GM12891 (cell line): ENCODE data around the gene RUSF1.

Source experiments
- POLR2A ChIP-seq: IDR thresholded peaks from 2 replicates; pipeline ENCODE4 v1.6.1; 2011; ENCODE audit warnings: low read depth, low read length, control low read depth
- POLR2AphosphoS5 ChIP-seq: IDR thresholded peaks from 2 replicates; pipeline ENCODE4 v1.6.1; 2011; ENCODE audit warnings: low read depth, low read length, control low read depth
- TAF1 ChIP-seq: IDR thresholded peaks from 2 replicates; pipeline ENCODE4 v1.6.1; 2011; ENCODE audit warnings: low read depth, low read length, control low read depth

DNA sequence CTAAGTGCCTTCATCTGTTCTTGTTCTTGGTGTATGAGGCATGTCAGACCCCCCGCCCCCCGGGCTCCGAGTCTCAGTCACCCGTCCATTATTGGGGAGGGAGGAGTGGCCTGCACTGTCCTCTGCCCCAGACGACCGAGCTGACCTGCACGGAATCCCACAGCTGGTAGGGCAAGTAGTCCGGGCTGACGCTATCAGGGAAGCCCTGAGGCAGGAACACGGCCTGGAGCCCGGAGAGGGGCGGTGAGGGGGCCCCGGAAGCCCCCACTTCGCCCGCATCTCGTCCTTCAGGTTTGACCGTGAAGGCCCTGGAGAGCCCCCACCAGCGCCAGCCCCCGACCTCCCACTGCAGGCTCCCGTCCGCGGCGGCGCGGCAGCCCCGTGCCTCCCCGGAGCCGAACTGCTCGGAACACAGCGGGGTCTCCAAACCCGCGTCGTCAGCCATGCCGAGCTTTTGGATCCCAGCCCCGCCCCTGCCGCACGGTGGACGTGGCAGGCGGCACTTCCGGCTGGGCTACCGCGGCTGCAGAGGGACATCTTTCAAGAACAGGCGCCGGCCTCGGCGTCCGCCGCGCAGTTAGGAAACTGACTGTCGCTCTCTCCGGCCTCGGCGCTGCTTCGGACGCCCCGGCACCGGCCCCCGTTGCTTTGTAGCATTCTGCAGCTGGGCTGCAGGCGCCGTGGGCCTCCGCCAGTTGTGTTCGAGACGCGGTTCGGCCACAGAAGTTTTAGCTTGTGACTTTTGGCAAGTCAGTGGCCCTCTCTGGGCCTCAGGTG, at the start of gene RUSF1:
- TF ChIP-seq POLR2AphosphoS5 = peak; percentile 85
- peak; percentile 80 for TF ChIP-seq POLR2A
- TF ChIP-seq TAF1 = peak; percentile 64; the same call in 1 of the 2 replicates
